ENCODE data around the gene UBB. TPM values are rescaled to one million over a fixed set of nuclear protein-coding genes. Genes with fewer than 3 reads are reported as not detected.
A peak's percentile ranks its signal among the peaks of the same experiment; 100 is the strongest.

UBB gene
- 1,031 to 1,215 TPM (median 1,058 TPM) in 3 replicates for total RNA-seq
- long read RNA-seq, transcript UBB-201 (2 exons, 1,225 nt) = major isoform, 444 of 461 reads
- long read RNA-seq, partial matches to known transcripts = 0 of 461 reads
- long read RNA-seq, other reads (novel, unspliced or antisense) = 12 of 461 reads

- no peaks in the 10 kb centered on the region for H3K27me3 Mint-ChIP-seq (ENCODE audit: low read depth)
- peak within 1 kb of the TSS; percentile 97 for H3K4me3 Mint-ChIP-seq (ENCODE audit: unreplicated experiment)
- peak; percentile 98 for DNase-seq (ENCODE audit: low spot score)
- peaks cover 20% of the 10 kb centered on the region for H3K36me3 Mint-ChIP-seq (ENCODE audit: low read depth)
- TF ChIP-seq, protein P1, sequence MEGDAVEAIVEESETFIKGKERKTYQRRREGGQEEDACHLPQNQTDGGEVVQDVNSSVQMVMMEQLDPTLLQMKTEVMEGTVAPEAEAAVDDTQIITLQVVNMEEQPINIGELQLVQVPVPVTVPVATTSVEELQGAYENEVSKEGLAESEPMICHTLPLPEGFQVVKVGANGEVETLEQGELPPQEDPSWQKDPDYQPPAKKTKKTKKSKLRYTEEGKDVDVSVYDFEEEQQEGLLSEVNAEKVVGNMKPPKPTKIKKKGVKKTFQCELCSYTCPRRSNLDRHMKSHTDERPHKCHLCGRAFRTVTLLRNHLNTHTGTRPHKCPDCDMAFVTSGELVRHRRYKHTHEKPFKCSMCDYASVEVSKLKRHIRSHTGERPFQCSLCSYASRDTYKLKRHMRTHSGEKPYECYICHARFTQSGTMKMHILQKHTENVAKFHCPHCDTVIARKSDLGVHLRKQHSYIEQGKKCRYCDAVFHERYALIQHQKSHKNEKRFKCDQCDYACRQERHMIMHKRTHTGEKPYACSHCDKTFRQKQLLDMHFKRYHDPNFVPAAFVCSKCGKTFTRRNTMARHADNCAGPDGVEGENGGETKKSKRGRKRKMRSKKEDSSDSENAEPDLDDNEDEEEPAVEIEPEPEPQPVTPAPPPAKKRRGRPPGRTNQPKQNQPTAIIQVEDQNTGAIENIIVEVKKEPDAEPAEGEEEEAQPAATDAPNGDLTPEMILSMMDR (IDR thresholded peaks at IDR 0.05) = peak; percentile 38
- peaks cover 33% of the 10 kb centered on the region for H3K4me1 Mint-ChIP-seq (ENCODE audit: low read depth)
- H3K27ac Mint-ChIP-seq (ENCODE audit: unreplicated experiment) = peak within 1 kb of the TSS; percentile 99
- H3K9me3 Mint-ChIP-seq (ENCODE audit: low read depth) = no peaks in the 10 kb centered on the region
Measured at GRCh38 chr17:16380640-16381495, at the start of gene UBB. Gene UBB, plus strand, starts transcription at chr17:16381091. Its CDS starts 817 bp downstream, at chr17:16381908.

DNA sequence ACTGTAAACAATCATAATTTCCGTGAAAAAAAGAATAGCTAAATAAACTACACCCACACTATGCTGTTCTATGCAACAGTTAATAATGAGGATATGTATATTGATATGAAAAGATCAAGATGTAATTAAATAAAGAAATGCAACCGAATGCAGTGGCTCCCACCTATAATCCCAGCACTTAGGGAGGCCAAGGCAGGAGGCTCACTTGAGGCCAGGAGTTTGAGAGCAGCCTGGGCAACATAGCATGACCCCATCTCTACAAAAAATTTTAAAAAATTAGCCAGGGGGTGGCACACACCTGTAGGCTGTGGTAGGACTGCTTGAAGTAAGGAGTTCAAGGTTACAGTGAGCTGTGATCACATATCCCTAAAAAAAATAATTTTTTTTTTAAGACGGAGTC is 42.5 kb upstream of the UBB start:
- peak; percentile 2 for DNase-seq (ENCODE audit: low spot score)
- Mint-ChIP-seq H3K4me1 (ENCODE audit: low read depth) (no peaks in the 10 kb centered on the region), H3K4me3 (ENCODE audit: unreplicated experiment) (no peak overlapping the region), H3K9me3 (ENCODE audit: low read depth) (no peaks in the 10 kb centered on the region), H3K27me3 (ENCODE audit: low read depth) (no peaks in the 10 kb centered on the region), H3K27ac (ENCODE audit: unreplicated experiment) (no peak overlapping the region), H3K36me3 (ENCODE audit: low read depth) (peaks cover 1% of the 10 kb centered on the region)
- TF ChIP-seq, protein P1 (IDR thresholded peaks at IDR 0.05) = no peak

- DNase-seq (ENCODE audit: low spot score) = peak; percentile 12
- H3K27me3 Mint-ChIP-seq (ENCODE audit: low read depth) = no peaks in the 10 kb centered on the region
- TF ChIP-seq, protein P1 (IDR thresholded peaks at IDR 0.05) = no peak
- no peak overlapping the region for H3K4me3 Mint-ChIP-seq (ENCODE audit: unreplicated experiment)
- peaks cover 3% of the 10 kb centered on the region for H3K36me3 Mint-ChIP-seq (ENCODE audit: low read depth)
- no peak overlapping the region for H3K27ac Mint-ChIP-seq (ENCODE audit: unreplicated experiment)
- H3K4me1 Mint-ChIP-seq (ENCODE audit: low read depth) = no peaks in the 10 kb centered on the region
- H3K9me3 Mint-ChIP-seq (ENCODE audit: low read depth) = no peaks in the 10 kb centered on the region
Measured at GRCh38 chr17:16339402-16339801, 41.5 kb upstream of the UBB start.

- Mint-ChIP-seq H3K27me3 (ENCODE audit: low read depth) (no peaks in the 10 kb centered on the region), H3K9me3 (ENCODE audit: low read depth) (no peaks in the 10 kb centered on the region), H3K4me1 (ENCODE audit: low read depth) (no peaks in the 10 kb centered on the region), H3K36me3 (ENCODE audit: low read depth) (peaks cover 3% of the 10 kb centered on the region), H3K4me3 (ENCODE audit: unreplicated experiment) (no peak overlapping the region), H3K27ac (ENCODE audit: unreplicated experiment) (no peak overlapping the region)
- no peak for DNase-seq (ENCODE audit: low spot score)
- TF ChIP-seq, protein P1 (IDR thresholded peaks at IDR 0.05) = no peak
Measured at GRCh38 chr17:16339959-16340358, 40.9 kb upstream of the UBB start.

- Mint-ChIP-seq H3K9me3 (ENCODE audit: low read depth) (no peaks in the 10 kb centered on the region), H3K27ac (ENCODE audit: unreplicated experiment) (no peak overlapping the region), H3K4me3 (ENCODE audit: unreplicated experiment) (no peak overlapping the region), H3K36me3 (ENCODE audit: low read depth) (peaks cover 3% of the 10 kb centered on the region), H3K4me1 (ENCODE audit: low read depth) (no peaks in the 10 kb centered on the region), H3K27me3 (ENCODE audit: low read depth) (no peaks in the 10 kb centered on the region)
- DNase-seq (ENCODE audit: low spot score) = no peak
- TF ChIP-seq, protein P1 (IDR thresholded peaks at IDR 0.05) = no peak
Measured at GRCh38 chr17:16342979-16343378, 37.9 kb upstream of the UBB start.
